HepG2 (cell line): ENCODE data around the gene ARID5B. TPM values are rescaled to one million over a fixed set of nuclear protein-coding genes. Genes with fewer than 3 reads are reported as not detected.

Source experiments
- ATAC-seq: fragments of 200-7000 bp; cut with Tn5 transposase; 3 replicates; pipeline ENCODE4 v1.9.1; 2020; ENCODE audit warnings: mild to moderate bottlenecking, moderate library complexity
- BruUV-seq: library from RNA; stranded (reverse); fragments of 400-500 nt; replicated peaks from 2 replicates; lab custom pipeline; 2021; lab: Mats Ljungman, UMichigan
- CTCF ChIA-PET: fragments of 300-600 bp; formaldehyde crosslinking; extraction: SDS; loops from one replicate; lab custom pipeline; 2021; ENCODE audit warnings: low total read pairs, inconsistent platforms, low intra/inter-chr PET ratio; lab: Yijun Ruan, JAX
- POLR2A ChIA-PET: fragments of 350-600 bp; sonication (Branson Sonifier 250); formaldehyde crosslinking; loops from one replicate; lab custom pipeline; 2020; ENCODE audit warnings: antibody characterized with exemption, inconsistent platforms; lab: Yijun Ruan, JAX
- DNase-seq: peaks from one replicate; pipeline ENCODE4 v3.0.0-alpha.2; 2015; ENCODE audit warnings: low spot score
- FAIRE-seq: peaks from 3 replicates; lab custom pipeline; 2011; peaks lifted over from hg19 to GRCh38; lab: Jason Lieb, UNC
- H2AFZ ChIP-seq: one replicate; pipeline ENCODE4 v1.6.1; 2011; ENCODE audit warnings: low read length, inconsistent platforms
- H3K27ac ChIP-seq: fragments of 300-600 bp; 3 replicates; pipeline ENCODE4 v1.8.0; 2011; ENCODE audit warnings: mixed run types, mild to moderate bottlenecking, mixed read lengths, low read length, inconsistent platforms; ENCODE audit not compliant: insufficient read depth; ENCODE audit errors: extremely low read length
- H3K27me3 ChIP-seq, 2 experiments: fragments of 200-600 bp in 1 of 2; 2 replicates in 1 of 2; 3 replicates in 1 of 2; pipeline versions ENCODE4 v1.6.0 to v1.8.0; 2011; ENCODE audit warnings: low read length in 2 of 2, mild to moderate bottlenecking in 2 of 2, moderate library complexity in 2 of 2, inconsistent platforms in 1 of 2; ENCODE audit not compliant: insufficient read depth in 2 of 2, control insufficient read depth in 1 of 2
- H3K36me3 ChIP-seq, 2 experiments: fragments of 200-600 bp in 1 of 2; replicated peaks in 1 of 2; 2 replicates in 1 of 2; 3 replicates in 1 of 2; pipeline versions ENCODE4 v1.5.1 to v1.8.0; 2011; ENCODE audit warnings: low read length in 2 of 2, inconsistent platforms in 1 of 2; ENCODE audit not compliant: insufficient read depth in 2 of 2, control insufficient read depth in 1 of 2
- H3K4me1 ChIP-seq: 2 replicates; pipeline ENCODE4 v1.5.1; 2012; ENCODE audit warnings: low read length, inconsistent platforms; ENCODE audit not compliant: insufficient read depth
- H3K4me2 ChIP-seq: 2 replicates; pipeline ENCODE4 v1.6.0; 2011; ENCODE audit warnings: low read depth, low read length, inconsistent platforms
- H3K4me3 ChIP-seq, 3 experiments: fragments of 200-600 bp in 1 of 3; sonication (generic), shearing (Covaris generic) in 1 of 3; replicated peaks in 1 of 3; 2 replicates each; pipeline ENCODE4 v1.5.1; 2011 to 2016; ENCODE audit warnings: low read length in 3 of 3, inconsistent platforms in 2 of 3, low read depth in 2 of 3, mild to moderate bottlenecking in 2 of 3, control low read depth in 1 of 3, mixed read lengths in 1 of 3; ENCODE audit not compliant: insufficient read depth in 1 of 3
- H3K79me2 ChIP-seq: one replicate; pipeline ENCODE4 v1.6.1; 2011; ENCODE audit warnings: low read length, inconsistent platforms; ENCODE audit not compliant: insufficient read depth
- H3K9ac ChIP-seq: 2 replicates; pipeline ENCODE4 v1.6.0; 2011; ENCODE audit warnings: mild to moderate bottlenecking, low read depth, low read length, inconsistent platforms; ENCODE audit not compliant: insufficient read depth
- H3K9me3 ChIP-seq: 2 replicates; pipeline ENCODE4 v1.5.1; 2012; ENCODE audit warnings: mild to moderate bottlenecking, low read length
- H4K20me1 ChIP-seq: 2 replicates; pipeline ENCODE4 v1.6.0; 2011; ENCODE audit warnings: inconsistent platforms, mild to moderate bottlenecking, low read length, moderate library complexity; ENCODE audit not compliant: insufficient read depth
- CBX1 ChIP-seq: IDR thresholded peaks from one replicate; pipeline ENCODE4 v1.6.1; 2016; ENCODE audit warnings: antibody characterized with exemption, low read depth
- CENPBD1 ChIP-seq: sonication (generic); formaldehyde crosslinking; IDR thresholded peaks from 2 replicates; pipeline ENCODE4 v1.8.0; 2022; ENCODE audit warnings: missing genetic modification reagents, low read depth, mild to moderate bottlenecking, borderline replicate concordance
- ELK4 ChIP-seq: sonication (generic); formaldehyde crosslinking; IDR thresholded peaks from 2 replicates; pipeline ENCODE4 v1.9.0; 2021; ENCODE audit warnings: missing genetic modification reagents, borderline replicate concordance
- MAFK ChIP-seq, 2 experiments: IDR thresholded peaks in 1 of 2; conservative IDR thresholded peaks in 1 of 2; 2 replicates each; pipeline ENCODE4 v1.6.1; 2011; ENCODE audit warnings: improper control_type of control experiment in 2 of 2, low read length in 2 of 2
- THAP8 ChIP-seq: sonication (generic); formaldehyde crosslinking; IDR thresholded peaks from 2 replicates; pipeline ENCODE4 v1.5.1; 2020; ENCODE audit warnings: missing genetic modification reagents, mild to moderate bottlenecking, borderline replicate concordance
- WGBS: methylation state at CpG from one replicate; pipeline ENCODE4 v1.1.6; 2017; ENCODE audit warnings: low lambda C conversion rate; 5-methylcytosine and 5-hydroxymethylcytosine counted together
- in situ Hi-C: cut with HindIII; loops from 2 replicates; pipeline ENCODE4 v1.10.0; 2017; ENCODE audit warnings: low pct_unique_long_range_greater_than_20kb; ENCODE audit not compliant: extremely low pct_ligation_motif_present
- intact Hi-C: fragments of 100-400 bp; cut with micrococcal nuclease; formaldehyde crosslinking; loops from one replicate; pipeline ENCODE4 v1.10.0; 2022; ENCODE audit not compliant: unreplicated experiment
- polyA plus RNA-seq, 8 experiments: library from polyadenylated mRNA; depleted of rRNA in 3 of 8; stranded (reverse) in 7 of 8; unstranded in 1 of 8; fragments of >200 nt; fragmentation: Illumina TruSeq in 4 of 8; extraction: Trizol in 4 of 8; gene quantifications; 2 replicates each; pipeline versions ENCODE4 v1.2.1 to v1.2.3, GENCODE V29; 2011 to 2016; ENCODE audit warnings: low read depth in 4 of 8, missing spikeins in 1 of 8, mixed read lengths in 1 of 8; ENCODE audit not compliant: insufficient read depth in 1 of 8
- total RNA-seq, 5 experiments: library from RNA; depleted of rRNA; stranded (reverse); fragments of >200 nt; fragmentation: Illumina TruSeq; extraction: Trizol; gene quantifications; 2 replicates each; pipeline ENCODE4 v1.2.3, GENCODE V29; 2016; ENCODE audit warnings: low read depth in 1 of 5

ARID5B gene
- total and polyA plus RNA-seq, 2 of the 13 experiments (the other 11 are each of a cell fraction or from before 2014, with no cell fraction given), result 6.2 to 21.1 TPM

- WGBS, result 96% methylated on average over 4 of the region's 4 CpGs
- DNase-seq, result no peak
- ChIA-PET POLR2A (no interaction called here), CTCF (no interaction called here)
- intact Hi-C loops, result no loop called here
- Histone ChIP-seq H3K27ac (no peak overlapping the region), H3K9ac (no peak overlapping the region), H2AFZ (no peak overlapping the region), H3K9me3 (no peaks in the 10 kb centered on the region), H3K79me2 (no peaks in the 10 kb centered on the region), H4K20me1 (no peaks in the 10 kb centered on the region), H3K4me2 (no peak overlapping the region), H3K4me1 (peaks cover 44% of the 10 kb centered on the region), H3K4me3 (no peak overlapping the region), H3K36me3 (peaks cover 0 to 7% of the 10 kb centered on the region in 2 experiments; a peak in 2 of 5 replicates), H3K27me3 (no peaks in the 10 kb centered on the region)
- BruUV-seq, result no TSS peak
- TF ChIP-seq ELK4 (no peak), CBX1 (no peak), MAFK (conservative IDR thresholded peaks at IDR 0.05 in 1 of 2, IDR thresholded peaks at IDR 0.05 in 1 of 2; ENCODE audit: low read length in 2 of 2) (no peak), THAP8 (no peak), CENPBD1 (no peak)
- in situ Hi-C loops, result no loop called here
- no peak for ATAC-seq
- no peak for FAIRE-seq
Observed at GRCh38 chr10:62025901-62026879, 124.7 kb downstream of the ARID5B start.
